ENCODE results near the gene IER5L. TPM values are rescaled to one million over a fixed set of nuclear protein-coding genes. Genes with fewer than 3 reads are reported as not detected.

IER5L gene
- total RNA-seq: 1 to 10 TPM; 3.6 to 5.7 TPM

DNA sequence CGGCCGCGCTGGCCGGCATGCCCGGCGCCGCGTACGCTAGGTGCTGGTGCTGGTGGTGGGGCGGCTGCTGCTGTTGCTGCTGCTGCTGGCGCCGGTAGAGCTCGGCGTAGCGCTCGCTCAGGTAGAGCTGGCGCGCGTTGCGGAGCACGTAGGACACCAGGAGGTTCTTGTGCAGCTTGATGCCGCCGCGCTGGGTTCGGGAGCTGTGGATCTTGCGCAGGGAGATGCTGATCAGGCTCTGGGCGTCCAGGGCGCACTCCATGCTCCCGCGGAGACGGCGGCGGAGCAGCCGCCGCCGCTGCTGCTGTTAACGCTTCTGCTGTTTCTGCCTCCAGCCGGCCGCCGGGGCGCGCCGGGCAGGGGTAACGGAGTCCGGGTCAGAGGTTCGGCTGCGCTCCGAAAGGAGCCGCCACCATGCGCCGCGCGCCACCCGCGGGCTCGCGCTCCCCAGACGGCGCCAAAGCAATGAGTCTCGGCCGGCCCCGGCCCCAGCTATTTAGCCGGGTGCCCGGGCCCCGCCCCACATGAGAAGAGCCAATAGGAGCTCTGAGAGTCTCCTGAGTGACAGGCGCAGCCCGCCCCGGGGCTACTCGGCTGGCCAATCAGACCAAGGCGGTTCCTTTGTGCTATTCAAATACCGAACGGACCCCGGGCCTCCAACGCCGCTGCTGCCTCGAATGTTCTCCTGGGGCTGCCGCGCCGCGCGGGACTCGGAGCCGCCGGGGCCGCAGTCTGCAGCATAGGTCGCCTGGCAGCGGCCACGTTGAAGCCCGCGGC, at the start of gene IER5L:
Gene IER5L, minus strand, starts transcription at position 471 of the 777 bp plus-strand sequence. Its CDS starts 209 bp downstream, at position 262.
- ATAC-seq: peak; percentile 80 to 92
- Mint-ChIP-seq H3K27ac (peak within 1 kb of the TSS; percentile 68 to 71), H3K9me3 (no peaks in the 10 kb centered on the region), H3K36me3 (no peaks in the 10 kb centered on the region)
- peak; percentile 96 to 97 for DNase-seq (ENCODE audit: low spot score in 2 of 2)

- DNase-seq (ENCODE audit: low spot score in 2 of 2) (no peak), ATAC-seq (no peak)
- H3K36me3 Mint-ChIP-seq: no peaks in the 10 kb centered on the region
- H3K9me3 Mint-ChIP-seq: peaks cover 0 to 5% of the 10 kb centered on the region in 2 donors
- H3K27ac Mint-ChIP-seq: no peak overlapping the region
Measured at GRCh38 chr9:129227843-129228189, 49.8 kb upstream of the IER5L start.

GRCh38 chr9:129225815-129226214, 47.8 kb upstream of the IER5L start:
- ATAC-seq (peak; percentile 55 to 61), DNase-seq (ENCODE audit: low spot score in 2 of 2) (no peak)
- Mint-ChIP-seq H3K27ac (peak overlapping the region in 1 of 2 donors; percentile 1), H3K9me3 (no peaks in the 10 kb centered on the region), H3K36me3 (no peaks in the 10 kb centered on the region)

- DNase-seq (ENCODE audit: low spot score in 2 of 2): no peak
- Mint-ChIP-seq H3K27ac (peak overlapping the region in 1 of 2 donors; percentile 1), H3K9me3 (no peaks in the 10 kb centered on the region), H3K36me3 (no peaks in the 10 kb centered on the region)
- no peak for ATAC-seq
Measured at GRCh38 chr9:129225490-129225778, 47.4 kb upstream of the IER5L start.

DNA sequence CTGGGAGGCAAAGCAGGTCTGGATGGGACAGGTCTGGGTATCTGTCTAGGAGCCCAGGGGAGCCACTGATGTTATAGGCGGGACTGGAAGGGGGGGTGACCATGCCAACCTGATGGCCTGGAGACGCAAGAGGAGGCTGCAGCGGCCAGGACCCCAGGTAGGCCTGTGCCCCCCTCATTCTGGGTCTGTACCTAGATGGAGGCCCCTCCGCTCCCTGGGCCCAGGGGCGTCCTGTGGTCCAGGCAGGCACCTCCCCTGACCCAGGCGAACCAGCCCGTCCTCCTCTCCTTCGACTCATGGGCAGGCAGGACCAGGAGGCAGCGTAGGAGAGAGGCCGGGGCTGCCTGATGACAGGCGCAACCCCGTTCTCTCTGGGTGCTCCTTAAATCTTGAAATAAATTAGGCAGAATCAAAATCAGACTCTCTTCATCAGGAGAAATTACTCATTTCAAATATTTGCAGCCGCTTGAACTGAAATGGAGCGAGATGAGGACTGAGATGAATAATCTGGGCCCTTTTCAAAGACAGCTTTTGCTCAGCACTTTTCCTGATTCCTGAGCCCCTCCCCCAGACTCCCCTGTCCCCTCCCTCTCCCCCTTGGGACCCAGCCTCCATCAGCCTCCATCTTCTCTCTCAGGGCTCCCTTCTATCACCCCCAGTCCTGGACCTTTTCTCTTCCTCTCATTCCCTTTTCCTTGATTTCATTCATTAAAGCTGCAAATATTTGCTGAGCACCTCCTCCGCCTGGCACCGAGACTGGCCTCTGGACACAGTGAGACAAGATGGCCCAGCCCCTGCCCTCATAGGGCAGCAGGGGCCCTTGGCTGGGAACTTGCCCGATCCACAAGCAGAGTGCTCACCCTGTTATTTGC, 46.8 kb upstream of the IER5L start:
- H3K9me3 Mint-ChIP-seq: no peaks in the 10 kb centered on the region
- H3K36me3 Mint-ChIP-seq: no peaks in the 10 kb centered on the region
- peak overlapping the region; percentile 1 to 13 for H3K27ac Mint-ChIP-seq
- DNase-seq (ENCODE audit: low spot score in 2 of 2) (no peak), ATAC-seq (peak in 1 of 2 donors; percentile 59)

DNA sequence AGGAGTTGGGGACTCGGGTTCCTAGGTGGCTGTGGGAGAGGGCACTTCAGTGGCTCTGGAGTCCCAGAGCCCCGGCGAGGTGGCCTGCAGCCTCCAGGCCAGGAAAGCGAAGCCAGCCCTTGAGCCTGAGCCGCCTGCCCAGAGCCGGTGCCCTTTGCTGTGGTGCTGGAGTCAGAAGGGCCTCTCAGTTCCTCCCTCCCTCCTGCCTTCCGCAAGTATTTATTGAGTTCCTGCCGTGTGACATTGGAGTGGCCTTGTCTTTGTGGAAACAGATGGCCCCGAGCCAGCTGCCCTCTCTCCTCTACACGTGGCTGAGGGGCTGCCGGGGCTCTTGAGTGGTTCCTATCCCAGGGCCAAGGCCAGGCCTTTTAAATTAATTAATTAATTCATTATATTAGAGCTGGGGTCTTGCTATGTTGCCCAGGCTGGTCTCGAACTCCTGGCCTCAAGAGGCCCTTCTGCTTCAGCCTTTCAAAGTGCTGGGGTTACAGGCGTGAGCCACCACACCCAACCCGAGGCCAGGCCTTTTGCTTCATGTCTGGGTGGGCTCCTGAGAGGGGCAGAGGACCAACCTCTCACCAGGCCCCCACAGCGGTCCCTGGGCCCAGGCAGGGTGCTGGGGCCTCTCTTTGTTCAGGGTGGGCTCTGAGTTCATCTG, 45.6 kb upstream of the IER5L start:
- Mint-ChIP-seq H3K9me3 (no peaks in the 10 kb centered on the region), H3K36me3 (no peaks in the 10 kb centered on the region), H3K27ac (peak overlapping the region in 1 of 2 donors; percentile 1)
- no peak for ATAC-seq
- DNase-seq (ENCODE audit: low spot score in 2 of 2): no peak

GRCh38 chr9:129222819-129223218, 44.8 kb upstream of the IER5L start:
- Mint-ChIP-seq H3K9me3 (no peaks in the 10 kb centered on the region), H3K36me3 (no peaks in the 10 kb centered on the region), H3K27ac (peak overlapping the region in 1 of 2 donors; percentile 67)
- ATAC-seq: no peak
- no peak for DNase-seq (ENCODE audit: low spot score in 2 of 2)

- peak overlapping the region in 1 of 2 donors; percentile 67 for H3K27ac Mint-ChIP-seq
- no peaks in the 10 kb centered on the region for H3K9me3 Mint-ChIP-seq
- ATAC-seq: no peak
- H3K36me3 Mint-ChIP-seq: no peaks in the 10 kb centered on the region
- DNase-seq (ENCODE audit: low spot score in 2 of 2): no peak
Measured at GRCh38 chr9:129221979-129222635, 44.0 kb upstream of the IER5L start.

- Mint-ChIP-seq H3K9me3 (no peaks in the 10 kb centered on the region), H3K27ac (peak overlapping the region in 1 of 2 donors; percentile 36), H3K36me3 (no peaks in the 10 kb centered on the region)
- ATAC-seq (peak in 1 of 2 donors; percentile 79), DNase-seq (ENCODE audit: low spot score in 2 of 2) (no peak)
Measured at GRCh38 chr9:129221233-129221632, 43.2 kb upstream of the IER5L start.

GRCh38 chr9:129220771-129221170, 42.7 kb upstream of the IER5L start:
- Mint-ChIP-seq H3K36me3 (no peaks in the 10 kb centered on the region), H3K9me3 (no peaks in the 10 kb centered on the region), H3K27ac (peak overlapping the region in 1 of 2 donors; percentile 36)
- no peak for ATAC-seq
- no peak for DNase-seq (ENCODE audit: low spot score in 2 of 2)

DNA sequence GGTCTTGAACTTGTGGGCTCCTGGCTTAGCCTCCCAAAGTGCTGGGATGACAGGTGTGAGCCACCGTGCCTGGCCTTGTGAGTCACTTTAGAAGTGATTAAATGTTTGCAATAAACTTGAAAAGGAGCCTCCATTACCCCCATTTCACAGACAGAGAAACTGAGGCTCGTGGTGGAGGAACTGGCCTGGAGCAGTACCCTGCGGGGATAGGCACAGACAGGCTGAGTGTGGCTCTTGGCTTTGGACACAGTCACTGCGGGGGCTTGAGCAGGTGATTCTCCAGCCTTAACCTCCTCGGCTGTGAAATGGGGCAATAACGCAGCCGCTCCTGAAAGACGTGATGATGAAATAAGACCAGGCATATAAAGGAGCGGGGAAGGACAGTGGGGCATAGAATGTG, 40.9 kb upstream of the IER5L start:
- Mint-ChIP-seq H3K9me3 (no peaks in the 10 kb centered on the region), H3K27ac (no peak overlapping the region), H3K36me3 (no peaks in the 10 kb centered on the region)
- ATAC-seq (no peak), DNase-seq (ENCODE audit: low spot score in 2 of 2) (no peak)

DNA sequence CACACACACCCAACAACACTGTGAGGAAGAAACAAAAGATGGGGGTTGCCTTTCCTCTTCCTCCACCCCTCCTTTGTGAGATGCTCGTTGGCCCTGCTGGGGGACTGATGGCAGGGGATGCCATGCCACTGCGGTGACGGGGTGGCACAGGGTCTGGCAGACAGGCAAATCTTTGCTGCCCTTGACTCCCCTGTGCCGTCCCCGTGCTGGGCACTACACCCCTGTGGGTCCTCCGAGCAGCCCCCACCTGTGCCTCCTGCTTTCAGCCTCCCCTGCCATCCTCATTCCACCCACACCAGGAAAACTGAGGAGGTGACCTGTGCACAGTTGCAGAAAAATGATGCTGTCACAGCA, 40.2 kb upstream of the IER5L start:
- Mint-ChIP-seq H3K27ac (peak overlapping the region in 1 of 2 donors; percentile 16), H3K36me3 (no peaks in the 10 kb centered on the region), H3K9me3 (no peaks in the 10 kb centered on the region)
- no peak for ATAC-seq
- DNase-seq (ENCODE audit: low spot score in 2 of 2): no peak

GRCh38 chr9:129213551-129213950, 35.5 kb upstream of the IER5L start:
- DNase-seq (ENCODE audit: low spot score in 2 of 2) (no peak), ATAC-seq (no peak)
- H3K36me3 Mint-ChIP-seq: peaks cover 0 to 5% of the 10 kb centered on the region in 2 donors
- H3K9me3 Mint-ChIP-seq: no peaks in the 10 kb centered on the region
- no peak overlapping the region for H3K27ac Mint-ChIP-seq

GRCh38 chr9:129211686-129212085, 33.6 kb upstream of the IER5L start:
- Mint-ChIP-seq H3K27ac (peak overlapping the region in 1 of 2 donors; percentile 12), H3K36me3 (peaks cover 0 to 9% of the 10 kb centered on the region in 2 donors), H3K9me3 (peaks cover 2 to 6% of the 10 kb centered on the region in 2 donors)
- DNase-seq (ENCODE audit: low spot score in 2 of 2): no peak
- ATAC-seq: no peak

GRCh38 chr9:129210125-129210524, 32.1 kb upstream of the IER5L start:
- H3K9me3 Mint-ChIP-seq: peaks cover 3 to 7% of the 10 kb centered on the region in 2 donors
- no peak for ATAC-seq
- no peak for DNase-seq (ENCODE audit: low spot score in 2 of 2)
- H3K27ac Mint-ChIP-seq: no peak overlapping the region
- H3K36me3 Mint-ChIP-seq: peaks cover 0 to 10% of the 10 kb centered on the region in 2 donors

- no peak overlapping the region for H3K27ac Mint-ChIP-seq
Measured at GRCh38 chr9:129209580-129209979, 31.5 kb upstream of the IER5L start.

More at GRCh38 chr9:129209580-129209979, 31.5 kb upstream of the IER5L start:
- Mint-ChIP-seq H3K9me3 (peaks cover 3 to 7% of the 10 kb centered on the region in 2 donors), H3K36me3 (peaks cover 0 to 10% of the 10 kb centered on the region in 2 donors)
- DNase-seq (ENCODE audit: low spot score in 2 of 2) (no peak), ATAC-seq (no peak)

Data from activated naive CD4-positive, alpha-beta T cell treated with anti-CD3 and anti-CD28 coated beads, Interleukin-2, amount 50 U/mL, for 72 hours (primary cell).